ENCODE measurements around the gene FICD.

DNA sequence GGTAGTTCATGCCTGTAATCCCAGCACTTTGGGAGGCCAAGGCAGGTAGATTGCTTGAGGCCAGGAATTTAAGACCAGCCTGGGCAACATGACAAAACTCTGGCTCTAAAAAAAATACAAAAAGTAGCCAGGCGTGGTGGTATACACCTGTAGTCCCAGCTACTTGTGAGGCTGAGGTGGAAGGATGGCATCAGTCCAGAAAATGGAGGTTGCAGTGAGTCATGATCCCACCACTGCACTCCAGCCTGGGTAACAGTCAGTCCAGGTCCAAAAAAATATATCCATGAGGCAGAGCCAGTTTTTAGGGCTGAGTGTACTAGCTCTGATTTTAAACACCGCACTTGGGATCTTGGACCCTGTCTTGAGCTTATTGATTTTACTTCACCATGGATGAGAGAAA lies 30.6 kb upstream of the FICD start:
- TF ChIP-seq, protein P1, sequence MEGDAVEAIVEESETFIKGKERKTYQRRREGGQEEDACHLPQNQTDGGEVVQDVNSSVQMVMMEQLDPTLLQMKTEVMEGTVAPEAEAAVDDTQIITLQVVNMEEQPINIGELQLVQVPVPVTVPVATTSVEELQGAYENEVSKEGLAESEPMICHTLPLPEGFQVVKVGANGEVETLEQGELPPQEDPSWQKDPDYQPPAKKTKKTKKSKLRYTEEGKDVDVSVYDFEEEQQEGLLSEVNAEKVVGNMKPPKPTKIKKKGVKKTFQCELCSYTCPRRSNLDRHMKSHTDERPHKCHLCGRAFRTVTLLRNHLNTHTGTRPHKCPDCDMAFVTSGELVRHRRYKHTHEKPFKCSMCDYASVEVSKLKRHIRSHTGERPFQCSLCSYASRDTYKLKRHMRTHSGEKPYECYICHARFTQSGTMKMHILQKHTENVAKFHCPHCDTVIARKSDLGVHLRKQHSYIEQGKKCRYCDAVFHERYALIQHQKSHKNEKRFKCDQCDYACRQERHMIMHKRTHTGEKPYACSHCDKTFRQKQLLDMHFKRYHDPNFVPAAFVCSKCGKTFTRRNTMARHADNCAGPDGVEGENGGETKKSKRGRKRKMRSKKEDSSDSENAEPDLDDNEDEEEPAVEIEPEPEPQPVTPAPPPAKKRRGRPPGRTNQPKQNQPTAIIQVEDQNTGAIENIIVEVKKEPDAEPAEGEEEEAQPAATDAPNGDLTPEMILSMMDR (IDR thresholded peaks at IDR 0.05) = no peak
- no peak for TF ChIP-seq EZH2phosphoT487 (IDR thresholded peaks at IDR 0.05)
